Liver (tissue), 3 donors: Measurements from ENCODE around the gene C1QTNF1.

Experiments used
- CTCF ChIP-seq: fragments of 150-350 bp; IDR thresholded peaks from 2 replicates; pipeline ENCODE4 v1.5.1; 2017; ENCODE audit warnings: improper control_type of control experiment, low read depth, low read length; ENCODE audit not compliant: missing input control
- EGR1 ChIP-seq, 2 donors: IDR thresholded peaks; 2 replicates each; pipeline ENCODE4 v1.6.1; 2016 to 2018; ENCODE audit warnings: antibody characterized with exemption in 2 of 2, low read depth in 2 of 2
- FOXA1 ChIP-seq: IDR thresholded peaks from 2 replicates; pipeline ENCODE4 v1.6.1; 2016; ENCODE audit warnings: antibody characterized with exemption
- GABPA ChIP-seq, 2 donors: IDR thresholded peaks in 1 of 2; conservative IDR thresholded peaks in 1 of 2; 2 replicates each; pipeline ENCODE4 v1.6.1; 2016; ENCODE audit warnings: antibody characterized with exemption in 2 of 2, mild to moderate bottlenecking in 1 of 2, moderate library complexity in 1 of 2
- RAD21 ChIP-seq, 2 donors: IDR thresholded peaks; 2 replicates each; pipeline ENCODE4 v1.6.1; 2016; ENCODE audit warnings: antibody characterized with exemption in 2 of 2, mild to moderate bottlenecking in 2 of 2
- REST ChIP-seq: IDR thresholded peaks from 2 replicates; pipeline ENCODE4 v1.6.1; 2016; ENCODE audit warnings: antibody characterized with exemption, mild to moderate bottlenecking
- RXRA ChIP-seq, 2 donors: IDR thresholded peaks; 2 replicates each; pipeline ENCODE4 v1.6.1; 2017 to 2018; ENCODE audit warnings: antibody characterized with exemption in 2 of 2, mild to moderate bottlenecking in 1 of 2
- SP1 ChIP-seq: IDR thresholded peaks from 2 replicates; pipeline ENCODE4 v1.6.1; 2018; ENCODE audit warnings: antibody characterized with exemption, mild to moderate bottlenecking
- TAF1 ChIP-seq: conservative IDR thresholded peaks from 2 replicates; pipeline ENCODE4 v1.6.1; 2016; ENCODE audit warnings: antibody characterized with exemption, mild to moderate bottlenecking
- YY1 ChIP-seq: IDR thresholded peaks from 2 replicates; pipeline ENCODE4 v1.6.1; 2016; ENCODE audit warnings: antibody characterized with exemption, mild to moderate bottlenecking
- donor health status: healthy.
- donor health status: healthy.

GRCh38 chr17:79023180-79023705 lies 726 bp upstream of the C1QTNF1 start:
- TF ChIP-seq CTCF (no peak), GABPA (IDR thresholded peaks at IDR 0.05 in 1 of 2, conservative IDR thresholded peaks at IDR 0.05 in 1 of 2) (no peak), RXRA (IDR thresholded peaks at IDR 0.05) (no peak), REST (no peak), TAF1 (no peak), YY1 (no peak), EGR1 (IDR thresholded peaks at IDR 0.05; ENCODE audit: low read depth in 2 of 2) (no peak), RAD21 (IDR thresholded peaks at IDR 0.05) (no peak), FOXA1 (no peak), SP1 (no peak)
